ENCODE measurements around the gene CAMK2B. TPM values are rescaled to one million over a fixed set of nuclear protein-coding genes. Genes with fewer than 3 reads are reported as not detected.

Gene CAMK2B
- total RNA-seq, 4 donors from 2014 or later: 0.89 to 5.1 (median 1.2) TPM

GRCh38 chr7:44286182-44286617, 39.2 kb downstream of the CAMK2B start:
- no peaks in the 10 kb centered on the region for H3K27me3 ChIP-seq
- no peak overlapping the region for H3K27ac ChIP-seq
- TF ChIP-seq POLR2AphosphoS5 (IDR thresholded peaks at IDR 0.05): no peak
- TF ChIP-seq CTCF (IDR thresholded peaks at IDR 0.05): no peak
- no peak for TF ChIP-seq POLR2A (IDR thresholded peaks at IDR 0.05)
- no peak for TF ChIP-seq EP300 (IDR thresholded peaks at IDR 0.05)
- H3K4me3 ChIP-seq: no peak overlapping the region
- peak; percentile 30 to 69 for DNase-seq (ENCODE audit: low spot score in 2 of 2)
- WGBS: 85% methylated on average over 4 of the region's 17 CpGs
- H3K9me3 ChIP-seq: no peaks in the 10 kb centered on the region
- no peaks in the 10 kb centered on the region for H3K4me1 ChIP-seq
- H3K36me3 ChIP-seq: no peaks in the 10 kb centered on the region

GRCh38 chr7:44285561-44285960, 39.8 kb downstream of the CAMK2B start:
- H3K27ac ChIP-seq: no peak overlapping the region
- H3K27me3 ChIP-seq: no peaks in the 10 kb centered on the region
- WGBS: 91% methylated on average over 14 of the region's 24 CpGs
- no peaks in the 10 kb centered on the region for H3K36me3 ChIP-seq
- no peaks in the 10 kb centered on the region for H3K4me1 ChIP-seq
- no peaks in the 10 kb centered on the region for H3K9me3 ChIP-seq
- DNase-seq (ENCODE audit: low spot score in 2 of 2): peak in 1 of 2 donors; percentile 25
- no peak for TF ChIP-seq POLR2A (IDR thresholded peaks at IDR 0.05)
- no peak for TF ChIP-seq EP300 (IDR thresholded peaks at IDR 0.05)
- TF ChIP-seq CTCF (IDR thresholded peaks at IDR 0.05): no peak
- TF ChIP-seq POLR2AphosphoS5 (IDR thresholded peaks at IDR 0.05): no peak
- H3K4me3 ChIP-seq: no peak overlapping the region

DNA sequence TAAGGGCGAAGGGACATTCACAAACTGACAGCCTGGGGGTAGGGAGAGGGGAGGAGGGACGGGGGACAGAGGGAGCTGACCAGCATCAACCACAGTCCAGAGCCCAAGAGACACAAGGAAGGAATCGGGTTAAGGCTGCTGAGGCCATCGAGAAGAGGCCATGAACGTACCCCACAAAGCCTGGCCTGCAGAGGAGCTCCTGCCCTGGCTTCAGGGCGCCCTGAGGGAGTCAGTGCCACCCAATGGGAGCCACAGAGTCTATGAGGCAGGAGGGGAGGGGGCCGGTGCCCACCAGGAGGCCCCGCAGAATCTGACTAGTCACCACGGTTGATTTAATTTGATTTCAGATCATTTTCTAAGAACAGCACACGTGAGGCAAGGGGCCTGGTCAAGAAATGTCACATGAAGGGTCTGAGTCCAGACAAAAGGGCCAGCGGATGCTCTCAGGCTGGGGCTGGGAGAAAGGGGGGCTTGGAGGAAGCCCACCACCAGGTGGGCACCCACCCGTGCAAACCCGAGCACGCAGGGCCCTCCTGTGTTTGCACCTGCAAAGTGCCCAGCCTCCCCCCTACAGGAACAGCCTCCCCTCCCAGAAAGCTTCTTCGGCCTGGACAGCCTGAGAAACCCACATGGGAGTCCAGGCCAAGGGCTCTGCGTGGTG, 40.4 kb downstream of the CAMK2B start:
- Histone ChIP-seq H3K9me3 (no peaks in the 10 kb centered on the region), H3K27me3 (no peaks in the 10 kb centered on the region), H3K4me3 (no peak overlapping the region), H3K4me1 (no peaks in the 10 kb centered on the region), H3K36me3 (no peaks in the 10 kb centered on the region), H3K27ac (no peak overlapping the region)
- peak; percentile 40 to 69 for DNase-seq (ENCODE audit: low spot score in 2 of 2)
- TF ChIP-seq POLR2A (IDR thresholded peaks at IDR 0.05): no peak
- TF ChIP-seq POLR2AphosphoS5 (IDR thresholded peaks at IDR 0.05): no peak
- no peak for TF ChIP-seq CTCF (IDR thresholded peaks at IDR 0.05)
- TF ChIP-seq EP300 (IDR thresholded peaks at IDR 0.05): no peak
- 91% methylated on average over 15 of the region's 16 CpGs for WGBS

DNA sequence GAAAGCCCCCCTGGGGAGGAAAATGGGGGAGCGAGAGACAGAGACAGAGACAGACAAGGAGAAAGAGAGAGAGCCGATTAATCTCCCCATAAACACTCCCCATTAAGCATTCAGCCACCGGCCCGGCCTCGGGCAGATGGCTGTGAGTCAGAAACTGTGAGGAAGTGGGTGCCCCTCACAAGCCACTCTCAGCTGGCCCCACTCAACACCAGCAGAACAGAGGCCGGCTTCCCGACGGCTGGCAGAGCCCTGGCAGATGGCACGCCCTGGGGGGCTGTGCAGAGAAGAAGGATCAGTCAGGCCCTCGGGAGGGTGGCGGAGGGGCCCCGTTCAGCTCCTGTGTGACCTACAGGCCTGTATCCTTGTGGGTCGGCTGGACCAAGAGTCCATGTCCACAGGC, 41.2 kb downstream of the CAMK2B start:
- H3K4me1 ChIP-seq: no peaks in the 10 kb centered on the region

More for the DNA sequence above, 41.2 kb downstream of the CAMK2B start:
- no peaks in the 10 kb centered on the region for H3K36me3 ChIP-seq
- DNase-seq (ENCODE audit: low spot score in 2 of 2): peak; percentile 47 to 69
- no peak overlapping the region for H3K4me3 ChIP-seq
- H3K9me3 ChIP-seq: no peaks in the 10 kb centered on the region
- WGBS: 65% methylated on average over 5 of the region's 13 CpGs
- H3K27me3 ChIP-seq: no peaks in the 10 kb centered on the region
- TF ChIP-seq POLR2AphosphoS5 (IDR thresholded peaks at IDR 0.05) (no peak), EP300 (IDR thresholded peaks at IDR 0.05) (no peak), POLR2A (IDR thresholded peaks at IDR 0.05) (no peak), CTCF (IDR thresholded peaks at IDR 0.05) (no peak)
- H3K27ac ChIP-seq: no peak overlapping the region

Measured in suprapubic skin (tissue), 4 donors.